Erythroblast (primary cell): ENCODE measurements around the gene SZT2.

Experiments used
- GATA1 ChIP-seq: IDR thresholded peaks from 2 replicates; pipeline ENCODE4 v1.6.1; 2011; ENCODE audit warnings: low read depth, mild to moderate bottlenecking, control low read depth, low read length, moderate library complexity
- POLR2A ChIP-seq: IDR thresholded peaks from 2 replicates; pipeline ENCODE4 v1.6.1; 2011; ENCODE audit warnings: mild to moderate bottlenecking, low read length

GRCh38 chr1:43446881-43447835, 57.5 kb downstream of the SZT2 start:
- no peak for TF ChIP-seq POLR2A
- TF ChIP-seq GATA1 = no peak
